Neural cell (in vitro differentiated cells): ENCODE results near the gene CREB3L1.

Source experiments
- EP300 ChIP-seq: fragments of 450-650 bp; conservative IDR thresholded peaks from 2 replicates; pipeline ENCODE4 v1.6.1; 2014; ENCODE audit warnings: antibody characterized with exemption, mild to moderate bottlenecking, moderate library complexity; ENCODE audit not compliant: poor library complexity, severe bottlenecking
- POLR2AphosphoS5 ChIP-seq: IDR thresholded peaks from 2 replicates; pipeline ENCODE4 v1.6.1; 2012

- peak; percentile 47 for TF ChIP-seq POLR2AphosphoS5
- TF ChIP-seq EP300, result peak; percentile 87
Measured at GRCh38 chr11:46332568-46333393, 55.3 kb downstream of the CREB3L1 start.
